Fibroblast of lung (primary cell): ENCODE measurements around the gene CYTH4. TPM values are rescaled to one million over a fixed set of nuclear protein-coding genes. Genes with fewer than 3 reads are reported as not detected.
"Not testable (repeated sequence)": the region's sequence is repeated elsewhere in the genome, so short reads cannot be mapped to it uniquely, and the experiment has no call there.

Experiments
- DNase-seq, 2 donors: peaks; one replicate each; pipeline versions ENCODE4 v3.0.0 to v3.0.0-alpha.2; 2010; ENCODE audit warnings: low read depth in 2 of 2
- H2AFZ ChIP-seq: 2 replicates; pipeline ENCODE4 v1.5.1; 2012; ENCODE audit warnings: low read length, control low read depth, inconsistent platforms
- H3K27ac ChIP-seq: 2 replicates; pipeline ENCODE4 v1.5.1; 2011; ENCODE audit warnings: low read length, control low read depth; ENCODE audit not compliant: insufficient read depth
- H3K27me3 ChIP-seq: 2 replicates; pipeline ENCODE4 v1.5.1; 2011; ENCODE audit warnings: mild to moderate bottlenecking, low read length; ENCODE audit not compliant: control insufficient read depth, insufficient read depth
- H3K36me3 ChIP-seq: 2 replicates; pipeline ENCODE4 v1.5.1; 2011; ENCODE audit warnings: low read length; ENCODE audit not compliant: control insufficient read depth, insufficient read depth
- H3K4me1 ChIP-seq: 2 replicates; pipeline ENCODE4 v1.5.1; 2011; ENCODE audit warnings: low read length; ENCODE audit not compliant: control insufficient read depth, insufficient read depth; ENCODE audit errors: extremely low read depth
- H3K4me2 ChIP-seq: 2 replicates; pipeline ENCODE4 v1.5.1; 2011; ENCODE audit warnings: low read length, control low read depth; ENCODE audit not compliant: insufficient read depth; ENCODE audit errors: extremely low read depth
- H3K4me3 ChIP-seq, 4 experiments: fragments of 200-600 bp in 1 of 4; sonication (generic) in 1 of 4; replicated peaks in 1 of 4; 2 replicates each; pipeline ENCODE4 v1.5.1; 2011 to 2016; ENCODE audit warnings: low read length in 4 of 4, low read depth in 3 of 4, mild to moderate bottlenecking in 3 of 4, control low read depth in 2 of 4, inconsistent platforms in 1 of 4, mixed read lengths in 1 of 4; ENCODE audit not compliant: insufficient read depth in 1 of 4; ENCODE audit errors: control extremely low read depth in 1 of 4
- H3K79me2 ChIP-seq: 2 replicates; pipeline ENCODE4 v1.5.1; 2012; ENCODE audit warnings: mild to moderate bottlenecking, low read length, inconsistent platforms; ENCODE audit not compliant: control insufficient read depth, insufficient read depth
- H3K9ac ChIP-seq: 2 replicates; pipeline ENCODE4 v1.5.1; 2011; ENCODE audit warnings: mild to moderate bottlenecking, low read length, control low read depth; ENCODE audit not compliant: insufficient read depth
- H3K9me3 ChIP-seq: 2 replicates; pipeline ENCODE4 v1.5.1; 2012; ENCODE audit warnings: low read depth, low read length; ENCODE audit not compliant: control insufficient read depth, insufficient read depth
- H4K20me1 ChIP-seq: 2 replicates; pipeline ENCODE4 v1.5.1; 2011; ENCODE audit warnings: low read length; ENCODE audit not compliant: control insufficient read depth, insufficient read depth; ENCODE audit errors: extremely low read depth
- EZH2 ChIP-seq: IDR thresholded peaks from 2 replicates; pipeline ENCODE4 v1.5.1; 2012; ENCODE audit warnings: low read length, control low read depth, mild to moderate bottlenecking; ENCODE audit errors: missing control alignments
- polyA plus RNA-seq, 2 donors: library from polyadenylated mRNA; depleted of rRNA in 1 of 2; stranded (reverse) in 1 of 2; unstranded in 1 of 2; fragments of >200 nt; gene quantifications; 2 replicates each; pipeline ENCODE4 v1.2.1, GENCODE V29; 2011 to 2012; ENCODE audit warnings: missing spikeins in 1 of 2
- total RNA-seq: library from RNA; depleted of rRNA; stranded (reverse); fragments of >200 nt; gene quantifications from 2 replicates; pipeline ENCODE4 v1.2.1, GENCODE V29; 2014
- TF ChIP-seq, protein P1 (sequence below), 2 donors: IDR thresholded peaks in 1 of 2; conservative IDR thresholded peaks in 1 of 2; 1 replicate in 1 of 2; 2 replicates in 1 of 2; pipeline ENCODE4 v1.5.1; 2011 to 2012; ENCODE audit warnings: low read length in 2 of 2, control low read depth in 1 of 2, inconsistent platforms in 1 of 2, low read depth in 1 of 2, mild to moderate bottlenecking in 1 of 2

CYTH4 gene
- total and polyA plus RNA-seq, 2 donors (not counting 1 experiment from before 2014, with no cell fraction given): under 0.01 TPM; not detected in 1

DNA sequence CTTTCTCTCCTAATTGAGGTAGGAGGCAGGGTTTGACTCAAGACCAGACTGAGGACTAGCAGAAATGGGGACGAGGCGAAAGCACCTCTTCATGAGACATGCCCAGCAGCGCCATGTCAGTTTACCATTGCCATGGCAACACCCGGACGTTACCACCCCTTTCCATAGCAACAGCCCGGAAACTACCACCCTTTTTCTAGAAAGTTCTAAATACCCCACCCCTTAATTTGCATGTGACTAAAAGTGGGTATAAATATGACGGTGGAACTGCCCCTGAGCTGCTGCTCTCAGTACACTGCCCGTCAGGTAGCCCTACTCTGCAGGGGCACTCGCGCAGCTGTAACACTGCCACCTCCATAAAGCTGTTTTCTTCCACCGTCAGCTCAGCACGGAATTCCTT is 32.3 kb upstream of the CYTH4 start:
- Histone ChIP-seq H3K4me1 (no peaks in the 10 kb centered on the region), H2AFZ (no peak overlapping the region), H3K4me2 (no peak overlapping the region), H3K79me2 (no peaks in the 10 kb centered on the region), H3K9ac (no peak overlapping the region), H3K4me3 (no peak overlapping the region), H3K36me3 (no peaks in the 10 kb centered on the region), H3K9me3 (no peaks in the 10 kb centered on the region), H3K27me3 (no peaks in the 10 kb centered on the region), H4K20me1 (no peaks in the 10 kb centered on the region), H3K27ac (no peak overlapping the region)
- TF ChIP-seq, protein P1, sequence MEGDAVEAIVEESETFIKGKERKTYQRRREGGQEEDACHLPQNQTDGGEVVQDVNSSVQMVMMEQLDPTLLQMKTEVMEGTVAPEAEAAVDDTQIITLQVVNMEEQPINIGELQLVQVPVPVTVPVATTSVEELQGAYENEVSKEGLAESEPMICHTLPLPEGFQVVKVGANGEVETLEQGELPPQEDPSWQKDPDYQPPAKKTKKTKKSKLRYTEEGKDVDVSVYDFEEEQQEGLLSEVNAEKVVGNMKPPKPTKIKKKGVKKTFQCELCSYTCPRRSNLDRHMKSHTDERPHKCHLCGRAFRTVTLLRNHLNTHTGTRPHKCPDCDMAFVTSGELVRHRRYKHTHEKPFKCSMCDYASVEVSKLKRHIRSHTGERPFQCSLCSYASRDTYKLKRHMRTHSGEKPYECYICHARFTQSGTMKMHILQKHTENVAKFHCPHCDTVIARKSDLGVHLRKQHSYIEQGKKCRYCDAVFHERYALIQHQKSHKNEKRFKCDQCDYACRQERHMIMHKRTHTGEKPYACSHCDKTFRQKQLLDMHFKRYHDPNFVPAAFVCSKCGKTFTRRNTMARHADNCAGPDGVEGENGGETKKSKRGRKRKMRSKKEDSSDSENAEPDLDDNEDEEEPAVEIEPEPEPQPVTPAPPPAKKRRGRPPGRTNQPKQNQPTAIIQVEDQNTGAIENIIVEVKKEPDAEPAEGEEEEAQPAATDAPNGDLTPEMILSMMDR (conservative IDR thresholded peaks at IDR 0.05 in 1 of 2, IDR thresholded peaks at IDR 0.05 in 1 of 2; ENCODE audit: low read depth in 1 of 2, low read length in 2 of 2): no peak
- no peak for TF ChIP-seq EZH2
- no peak for DNase-seq

DNA sequence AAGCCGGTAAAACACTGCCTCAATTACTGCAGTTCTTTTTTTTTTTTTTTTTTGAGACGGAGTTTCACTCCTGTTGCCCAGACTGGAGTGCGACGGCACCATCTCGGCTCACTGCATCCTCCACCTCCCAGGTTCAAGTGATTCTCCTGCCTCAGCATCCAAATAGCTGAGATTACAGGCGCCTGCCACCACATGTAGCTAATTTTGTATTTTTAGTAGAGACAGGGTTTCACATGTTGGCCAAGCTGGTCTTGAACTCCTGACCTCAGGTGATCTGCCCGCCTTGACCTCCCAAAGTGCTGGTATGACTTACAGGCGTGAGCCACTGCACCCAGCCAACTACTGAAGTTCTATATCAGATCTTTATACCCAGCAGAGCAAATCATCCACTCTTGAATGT is 30.5 kb upstream of the CYTH4 start:
- H3K36me3 ChIP-seq, H3K4me2 ChIP-seq, H4K20me1 ChIP-seq, H3K9me3 ChIP-seq, H3K27me3 ChIP-seq, H3K79me2 ChIP-seq, H3K4me1 ChIP-seq, H3K9ac ChIP-seq, H3K27ac ChIP-seq, H3K4me3 ChIP-seq, H2AFZ ChIP-seq, DNase-seq: not testable (repeated sequence)

DNA sequence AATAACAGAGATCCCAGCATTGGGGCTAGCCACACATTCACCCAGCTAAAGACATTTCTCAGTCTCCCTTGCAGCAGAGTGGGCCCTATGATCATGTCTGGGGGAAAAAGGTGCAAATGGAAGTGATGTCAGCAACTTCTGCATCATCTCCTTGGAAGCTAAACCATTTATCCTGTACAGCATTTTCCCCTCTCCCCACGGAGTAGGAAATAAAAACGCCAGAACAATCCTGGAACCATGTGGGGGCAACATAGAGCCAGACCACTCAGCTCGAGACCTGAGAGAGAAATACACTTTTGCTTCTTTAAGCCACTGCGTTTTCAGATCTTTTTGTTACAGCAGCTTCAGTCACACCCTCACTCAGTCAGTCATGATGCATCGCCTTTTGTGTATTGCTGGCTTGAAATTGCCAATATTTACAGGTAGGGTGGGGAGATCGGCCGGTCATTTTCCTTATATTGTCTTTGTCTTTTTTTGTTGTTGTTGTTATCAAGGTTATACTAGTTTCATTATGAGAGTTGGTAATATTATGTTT is 29.1 kb upstream of the CYTH4 start:
- TF ChIP-seq EZH2: no peak
- TF ChIP-seq, protein P1 (conservative IDR thresholded peaks at IDR 0.05 in 1 of 2, IDR thresholded peaks at IDR 0.05 in 1 of 2; ENCODE audit: low read depth in 1 of 2, low read length in 2 of 2): peak in 1 of 2 donors; percentile 25
- Histone ChIP-seq H3K9ac (no peak overlapping the region), H3K4me1 (no peaks in the 10 kb centered on the region), H2AFZ (no peak overlapping the region), H3K27ac (no peak overlapping the region), H3K27me3 (peaks cover 4% of the 10 kb centered on the region), H3K36me3 (no peaks in the 10 kb centered on the region), H3K4me3 (no peak overlapping the region), H3K79me2 (no peaks in the 10 kb centered on the region), H3K9me3 (no peaks in the 10 kb centered on the region), H4K20me1 (no peaks in the 10 kb centered on the region), H3K4me2 (no peak overlapping the region)
- peak in 1 of 2 donors; percentile 40 for DNase-seq
